Stimulated activated CD4-positive, alpha-beta T cell treated with anti-CD3 and anti-CD28 coated beads, Interleukin-12 subunit alpha, Interleukin-12 subunit beta, amount 100 ng/mL, for 24 hours (primary cell): ENCODE measurements around the gene DCDC1.

Experiments
- DNase-seq, 2 experiments: peaks; one replicate each; pipeline ENCODE4 v3.0.0-alpha.2; 2020; ENCODE audit warnings: low read depth in 2 of 2

DCDC1 gene

GRCh38 chr11:30837252-30837651 lies 532.3 kb downstream of the DCDC1 start:
- DNase-seq: no peak

- DNase-seq: no peak
Measured at GRCh38 chr11:30832831-30833230, 536.7 kb downstream of the DCDC1 start.

- DNase-seq: no peak
Measured at GRCh38 chr11:30830681-30831080, 538.9 kb downstream of the DCDC1 start.

GRCh38 chr11:30826911-30827310 lies 542.6 kb downstream of the DCDC1 start:
- no peak for DNase-seq

GRCh38 chr11:30825723-30826122 lies 543.8 kb downstream of the DCDC1 start:
- no peak for DNase-seq

- DNase-seq: no peak
Measured at GRCh38 chr11:30823119-30823518, 546.4 kb downstream of the DCDC1 start.

- DNase-seq: no peak
Measured at GRCh38 chr11:30821438-30821965, 548.0 kb downstream of the DCDC1 start.

- no peak for DNase-seq
Measured at GRCh38 chr11:30818721-30819120, 550.8 kb downstream of the DCDC1 start.

GRCh38 chr11:30816959-30817880 lies 552.3 kb downstream of the DCDC1 start:
- no peak for DNase-seq

- no peak for DNase-seq
Measured at GRCh38 chr11:30815619-30816018, 553.9 kb downstream of the DCDC1 start.

- no peak for DNase-seq
Measured at GRCh38 chr11:30814737-30815136, 554.8 kb downstream of the DCDC1 start.
